ENCODE results near the gene JAK2. TPM values are rescaled to one million over a fixed set of nuclear protein-coding genes. Genes with fewer than 3 reads are reported as not detected.
"Not testable (repeated sequence)": the region's sequence is repeated elsewhere in the genome, so short reads cannot be mapped to it uniquely, and the experiment has no call there.

JAK2 gene
- total RNA-seq, 4 donors from 2014 or later = 23.7 to 39.6 (median 37.8) TPM

DNA sequence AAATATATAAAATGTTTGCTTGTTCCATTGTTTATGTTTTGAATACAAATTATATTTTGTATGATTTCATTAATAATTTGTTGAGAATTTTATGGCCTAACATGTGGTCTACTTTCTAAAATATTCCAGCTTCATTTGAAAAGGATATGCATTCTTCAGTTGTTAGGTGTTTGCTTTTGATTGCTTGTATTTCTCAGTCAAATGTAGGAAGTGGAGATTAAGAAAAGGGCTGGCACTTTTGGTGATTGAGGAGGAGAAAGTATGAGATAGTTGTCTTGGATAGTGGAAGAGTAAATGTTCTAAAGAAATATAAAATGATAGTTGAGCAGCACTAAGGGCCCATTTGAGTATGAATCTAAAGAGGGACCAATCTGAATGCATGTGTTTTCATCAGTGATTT lies 23.1 kb downstream of the JAK2 start:
- no peak for DNase-seq (ENCODE audit: low spot score in 2 of 2)
- Histone ChIP-seq H3K4me3 (no peak overlapping the region), H3K36me3 (peaks cover 0 to 26% (median 0%) of the 10 kb centered on the region in 3 donors), H3K27me3 (no peaks in the 10 kb centered on the region), H3K27ac (no peak overlapping the region), H3K4me1 (peaks cover 0 to 32% (median 0%) of the 10 kb centered on the region in 4 donors), H3K9me3 (peaks cover 0 to 10% (median 3%) of the 10 kb centered on the region in 4 donors)
- TF ChIP-seq CTCF (IDR thresholded peaks at IDR 0.05) = no peak
- no peak for TF ChIP-seq EP300 (IDR thresholded peaks at IDR 0.05)

DNA sequence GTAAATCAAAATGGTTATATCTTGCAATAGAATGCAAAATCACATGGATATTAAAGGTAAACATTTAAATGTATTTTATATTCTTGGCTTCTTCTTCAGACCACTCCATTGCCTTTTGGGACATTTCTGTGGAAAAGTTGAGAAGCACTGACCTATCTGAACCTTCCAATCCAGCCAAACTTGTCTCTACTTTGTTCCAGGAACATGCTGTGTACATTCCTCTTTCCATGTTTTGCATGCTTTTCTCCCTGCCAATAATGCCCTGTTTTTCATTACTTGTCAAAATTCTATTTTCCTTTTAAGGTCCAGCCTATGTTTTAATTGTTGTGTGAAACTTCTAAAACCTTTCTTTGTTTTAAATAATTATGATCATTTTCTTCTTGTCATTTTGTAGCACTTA lies 28.3 kb downstream of the JAK2 start:
- peaks cover 0 to 49% (median 3%) of the 10 kb centered on the region in 4 donors for H3K4me1 ChIP-seq
- H3K9me3 ChIP-seq = peaks cover 0 to 11% (median 2%) of the 10 kb centered on the region in 4 donors
- peak in 1 of 2 donors; percentile 15 for DNase-seq (ENCODE audit: low spot score in 2 of 2)
- peak; percentile 54 to 82 for TF ChIP-seq EP300 (IDR thresholded peaks at IDR 0.05)
- TF ChIP-seq CTCF (IDR thresholded peaks at IDR 0.05) = no peak
- no peak overlapping the region for H3K4me3 ChIP-seq
- peak overlapping the region in 1 of 4 donors; percentile 31 for H3K27ac ChIP-seq
- no peaks in the 10 kb centered on the region for H3K27me3 ChIP-seq
- peaks cover 0 to 19% (median 0%) of the 10 kb centered on the region in 3 donors for H3K36me3 ChIP-seq

GRCh38 chr9:5015934-5016333 lies 30.9 kb downstream of the JAK2 start:
- TF ChIP-seq EP300 (IDR thresholded peaks at IDR 0.05) (no peak), POLR2A (IDR thresholded peaks at IDR 0.05) (no peak), CTCF (IDR thresholded peaks at IDR 0.05) (no peak)
- H3K9me3 ChIP-seq = peaks cover 0 to 18% (median 7%) of the 10 kb centered on the region in 4 donors
- no peaks in the 10 kb centered on the region for H3K27me3 ChIP-seq
- H3K27ac ChIP-seq = no peak overlapping the region
- no peak for DNase-seq (ENCODE audit: low spot score in 2 of 2)
- WGBS, 2 donors = 77 to 82% methylated on average over 5 of the region's 5 CpGs
- no peak overlapping the region for H3K4me3 ChIP-seq
- H3K4me1 ChIP-seq = peaks cover 0 to 34% (median 3%) of the 10 kb centered on the region in 4 donors
- H3K36me3 ChIP-seq = peaks cover 0 to 16% (median 0%) of the 10 kb centered on the region in 3 donors

DNA sequence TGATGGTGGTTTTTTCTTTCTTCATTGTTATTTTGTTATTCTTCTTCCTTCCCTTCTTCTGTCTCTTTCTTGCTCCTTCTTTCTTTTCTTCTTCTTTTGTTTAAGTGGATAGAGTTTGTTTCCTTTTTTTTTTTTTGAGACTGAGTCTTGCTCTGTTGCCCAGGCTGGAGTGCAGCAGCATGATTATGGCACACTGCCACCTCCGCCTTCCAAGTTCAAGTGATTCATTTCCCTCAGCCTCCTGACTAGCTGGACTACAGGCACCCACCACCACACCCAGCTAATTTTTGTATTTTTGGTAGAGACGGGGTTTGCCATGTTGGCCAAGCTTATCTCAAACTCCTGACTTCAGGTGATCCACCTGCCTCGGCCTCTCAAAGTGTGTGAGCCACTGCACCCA lies 40.3 kb downstream of the JAK2 start:
- Histone ChIP-seq H3K27me3 (no peaks in the 10 kb centered on the region), H3K36me3 (peaks cover 0 to 77% (median 9%) of the 10 kb centered on the region in 3 donors), H3K4me1 (no peaks in the 10 kb centered on the region), H3K9me3 (peaks cover 0 to 6% (median 1%) of the 10 kb centered on the region in 4 donors), H3K4me3 (no peak overlapping the region), H3K27ac (no peak overlapping the region)
- TF ChIP-seq EP300 (IDR thresholded peaks at IDR 0.05) (no peak), CTCF (IDR thresholded peaks at IDR 0.05) (no peak), POLR2A (IDR thresholded peaks at IDR 0.05) (no peak)
- WGBS, 2 donors = 94 to 98% methylated on average over 3 of the region's 3 CpGs
- no peak for DNase-seq (ENCODE audit: low spot score in 2 of 2)

- H3K27ac ChIP-seq; H3K4me1 ChIP-seq; H3K27me3 ChIP-seq; DNase-seq (ENCODE audit: low spot score in 2 of 2); H3K4me3 ChIP-seq; H3K9me3 ChIP-seq: not testable (repeated sequence)
- H3K36me3 ChIP-seq = peaks cover 0 to 42% (median 0%) of the 10 kb centered on the region in 3 donors
- WGBS, 2 donors = 95 to 97% methylated on average over 19 of the region's 19 CpGs
These were observed 46.9 kb downstream of the JAK2 start for GRCh38 chr9:5031941-5032340.

Data from tibial nerve (tissue), 4 donors.